ENCODE measurements around the gene PTDSS2. TPM values are rescaled to one million over a fixed set of nuclear protein-coding genes. Genes with fewer than 3 reads are reported as not detected.

PTDSS2 gene
- total and polyA plus RNA-seq, 2 of the 13 experiments (the other 11 are each of a cell fraction or from before 2014, with no cell fraction given): 21.7 to 26.4 TPM

DNA sequence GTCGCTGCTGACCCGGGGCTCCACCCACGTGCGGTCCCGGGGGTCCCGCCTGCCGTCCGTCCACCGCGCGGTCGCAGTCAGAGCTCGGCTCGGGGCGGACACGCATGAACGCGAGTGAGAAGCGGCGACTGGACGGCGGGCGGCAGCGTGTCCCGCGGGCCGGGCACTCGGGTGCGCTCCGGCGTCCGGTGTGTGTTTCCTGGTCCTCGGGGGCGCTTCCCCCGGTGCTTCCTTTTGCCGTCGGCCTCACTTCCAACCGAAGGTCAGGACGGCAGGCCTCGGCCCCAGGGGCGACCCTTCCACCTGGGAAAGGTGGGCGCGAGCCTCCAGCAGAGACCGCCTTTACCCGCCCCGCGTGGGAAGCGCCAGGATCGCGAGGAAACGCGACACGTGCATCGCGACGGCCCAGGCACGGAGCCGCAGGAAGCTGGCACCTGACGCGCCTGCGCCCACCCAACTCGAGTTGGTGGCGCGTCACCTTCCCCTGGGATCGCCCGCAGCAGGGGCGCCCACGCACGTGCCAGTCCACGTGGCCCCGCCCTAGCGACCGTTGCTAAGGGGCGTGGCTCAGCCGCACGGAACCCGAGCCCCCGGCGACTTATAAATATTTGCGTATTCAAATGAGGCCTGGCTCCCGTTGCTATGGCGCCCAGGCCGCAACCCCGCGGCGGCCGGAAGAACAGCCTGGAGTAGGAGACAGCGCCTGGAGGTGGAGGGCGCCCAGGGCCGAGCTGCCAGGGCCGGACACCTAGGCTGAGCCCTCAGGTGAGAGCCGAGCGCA, 87.0 kb downstream of the PTDSS2 start, which contains the start of gene LRRC56 (continued):
- TF ChIP-seq, protein P1, sequence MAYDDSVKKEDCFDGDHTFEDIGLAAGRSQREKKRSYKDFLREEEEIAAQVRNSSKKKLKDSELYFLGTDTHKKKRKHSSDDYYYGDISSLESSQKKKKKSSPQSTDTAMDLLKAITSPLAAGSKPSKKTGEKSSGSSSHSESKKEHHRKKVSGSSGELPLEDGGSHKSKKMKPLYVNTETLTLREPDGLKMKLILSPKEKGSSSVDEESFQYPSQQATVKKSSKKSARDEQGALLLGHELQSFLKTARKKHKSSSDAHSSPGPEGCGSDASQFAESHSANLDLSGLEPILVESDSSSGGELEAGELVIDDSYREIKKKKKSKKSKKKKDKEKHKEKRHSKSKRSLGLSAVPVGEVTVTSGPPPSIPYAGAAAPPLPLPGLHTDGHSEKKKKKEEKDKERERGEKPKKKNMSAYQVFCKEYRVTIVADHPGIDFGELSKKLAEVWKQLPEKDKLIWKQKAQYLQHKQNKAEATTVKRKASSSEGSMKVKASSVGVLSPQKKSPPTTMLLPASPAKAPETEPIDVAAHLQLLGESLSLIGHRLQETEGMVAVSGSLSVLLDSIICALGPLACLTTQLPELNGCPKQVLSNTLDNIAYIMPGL (CRISPR knock-in tag; IDR thresholded peaks at IDR 0.05; ENCODE audit: borderline replicate concordance in 1 of 2, low read depth in 1 of 2): peak in 1 of 2 experiments; percentile 20; a peak in 1 of 4 replicates
- TF ChIP-seq ZNF709 (CRISPR knock-in tag; IDR thresholded peaks at IDR 0.05): no peak
- TF ChIP-seq, protein P2, sequence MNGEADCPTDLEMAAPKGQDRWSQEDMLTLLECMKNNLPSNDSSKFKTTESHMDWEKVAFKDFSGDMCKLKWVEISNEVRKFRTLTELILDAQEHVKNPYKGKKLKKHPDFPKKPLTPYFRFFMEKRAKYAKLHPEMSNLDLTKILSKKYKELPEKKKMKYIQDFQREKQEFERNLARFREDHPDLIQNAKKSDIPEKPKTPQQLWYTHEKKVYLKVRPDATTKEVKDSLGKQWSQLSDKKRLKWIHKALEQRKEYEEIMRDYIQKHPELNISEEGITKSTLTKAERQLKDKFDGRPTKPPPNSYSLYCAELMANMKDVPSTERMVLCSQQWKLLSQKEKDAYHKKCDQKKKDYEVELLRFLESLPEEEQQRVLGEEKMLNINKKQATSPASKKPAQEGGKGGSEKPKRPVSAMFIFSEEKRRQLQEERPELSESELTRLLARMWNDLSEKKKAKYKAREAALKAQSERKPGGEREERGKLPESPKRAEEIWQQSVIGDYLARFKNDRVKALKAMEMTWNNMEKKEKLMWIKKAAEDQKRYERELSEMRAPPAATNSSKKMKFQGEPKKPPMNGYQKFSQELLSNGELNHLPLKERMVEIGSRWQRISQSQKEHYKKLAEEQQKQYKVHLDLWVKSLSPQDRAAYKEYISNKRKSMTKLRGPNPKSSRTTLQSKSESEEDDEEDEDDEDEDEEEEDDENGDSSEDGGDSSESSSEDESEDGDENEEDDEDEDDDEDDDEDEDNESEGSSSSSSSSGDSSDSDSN (CRISPR knock-in tag; IDR thresholded peaks at IDR 0.05): no peak
- no peak for TF ChIP-seq GFI1 (CRISPR knock-in tag; IDR thresholded peaks at IDR 0.05; ENCODE audit: borderline replicate concordance)
- TF ChIP-seq FOXP1 (IDR thresholded peaks at IDR 0.05): no peak
- TF ChIP-seq FOXP1 (CRISPR knock-in tag; IDR thresholded peaks at IDR 0.05): no peak
- no peak for TF ChIP-seq ZBTB21 (CRISPR knock-in tag; IDR thresholded peaks at IDR 0.05)
- TF ChIP-seq ZNF234 (CRISPR knock-in tag; conservative IDR thresholded peaks at IDR 0.05): no peak
- TF ChIP-seq YEATS4 (CRISPR knock-in tag; IDR thresholded peaks at IDR 0.05; ENCODE audit: borderline replicate concordance): no peak
- TF ChIP-seq ZNF468 (CRISPR knock-in tag; IDR thresholded peaks at IDR 0.05): peak; percentile 84; the same call in 1 of the 2 replicates
- TF ChIP-seq KAT2B (IDR thresholded peaks at IDR 0.05; ENCODE audit: borderline replicate concordance, low read depth, low read length): no peak
- peak; percentile 96 for TF ChIP-seq BHLHE40 (IDR thresholded peaks at IDR 0.05; ENCODE audit: low read length)
- TF ChIP-seq NR2F2 (IDR thresholded peaks at IDR 0.05; ENCODE audit: borderline replicate concordance, low read depth): no peak
- no peak for TF ChIP-seq GABPA (IDR thresholded peaks at IDR 0.05; ENCODE audit: low read depth, low read length)
- TF ChIP-seq GABPA (CRISPR knock-in tag; IDR thresholded peaks at IDR 0.05; ENCODE audit: low read depth): peak; percentile 40; the same call in 1 of the 2 replicates
- TF ChIP-seq RXRB (CRISPR knock-in tag; IDR thresholded peaks at IDR 0.05; ENCODE audit: borderline replicate concordance): peak; percentile 13; the same call in 1 of the 2 replicates
- peak; percentile 85 for TF ChIP-seq ETV5 (CRISPR knock-in tag; IDR thresholded peaks at IDR 0.05; ENCODE audit: borderline replicate concordance)
- no peak for TF ChIP-seq ZNF841 (CRISPR knock-in tag; IDR thresholded peaks at IDR 0.05; ENCODE audit: borderline replicate concordance)
- no peak for TF ChIP-seq MBD4 (IDR thresholded peaks at IDR 0.05; ENCODE audit: borderline replicate concordance, low read length)
- no peak for TF ChIP-seq BRCA1 (CRISPR knock-in tag; IDR thresholded peaks at IDR 0.05)
- TF ChIP-seq RFX1 (IDR thresholded peaks at IDR 0.05): peak; percentile 98
- no peak for TF ChIP-seq ZBTB3 (CRISPR knock-in tag; IDR thresholded peaks at IDR 0.05; ENCODE audit: borderline replicate concordance, low read depth)
- TF ChIP-seq HNF1A (IDR thresholded peaks at IDR 0.05; ENCODE audit: low read depth): no peak
- TF ChIP-seq HNF1A (CRISPR knock-in tag; IDR thresholded peaks at IDR 0.05; ENCODE audit: borderline replicate concordance): no peak
